Measurements from ENCODE around the gene NREP.

DNA sequence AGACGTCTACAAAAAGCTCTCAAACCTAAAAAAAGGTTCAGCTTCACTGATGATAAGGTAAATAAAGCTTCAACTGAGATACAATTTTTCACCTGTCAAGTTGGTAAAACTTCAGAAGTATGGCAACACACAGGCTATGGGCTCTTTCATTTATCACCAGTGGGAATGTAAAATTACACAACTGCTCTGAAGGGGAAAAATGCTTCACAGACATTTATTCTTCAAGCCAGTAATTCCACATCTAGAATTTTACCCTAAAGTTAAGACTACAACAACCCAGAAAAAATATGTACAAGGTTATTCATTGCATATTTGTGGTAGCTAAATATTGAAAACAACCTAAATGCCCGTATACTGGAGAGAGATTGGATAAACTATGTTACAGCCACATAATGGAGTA lies 48.1 kb upstream of the NREP start:
- TF ChIP-seq, protein P1, sequence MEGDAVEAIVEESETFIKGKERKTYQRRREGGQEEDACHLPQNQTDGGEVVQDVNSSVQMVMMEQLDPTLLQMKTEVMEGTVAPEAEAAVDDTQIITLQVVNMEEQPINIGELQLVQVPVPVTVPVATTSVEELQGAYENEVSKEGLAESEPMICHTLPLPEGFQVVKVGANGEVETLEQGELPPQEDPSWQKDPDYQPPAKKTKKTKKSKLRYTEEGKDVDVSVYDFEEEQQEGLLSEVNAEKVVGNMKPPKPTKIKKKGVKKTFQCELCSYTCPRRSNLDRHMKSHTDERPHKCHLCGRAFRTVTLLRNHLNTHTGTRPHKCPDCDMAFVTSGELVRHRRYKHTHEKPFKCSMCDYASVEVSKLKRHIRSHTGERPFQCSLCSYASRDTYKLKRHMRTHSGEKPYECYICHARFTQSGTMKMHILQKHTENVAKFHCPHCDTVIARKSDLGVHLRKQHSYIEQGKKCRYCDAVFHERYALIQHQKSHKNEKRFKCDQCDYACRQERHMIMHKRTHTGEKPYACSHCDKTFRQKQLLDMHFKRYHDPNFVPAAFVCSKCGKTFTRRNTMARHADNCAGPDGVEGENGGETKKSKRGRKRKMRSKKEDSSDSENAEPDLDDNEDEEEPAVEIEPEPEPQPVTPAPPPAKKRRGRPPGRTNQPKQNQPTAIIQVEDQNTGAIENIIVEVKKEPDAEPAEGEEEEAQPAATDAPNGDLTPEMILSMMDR (IDR thresholded peaks at IDR 0.05 in 2 of 3, conservative IDR thresholded peaks at IDR 0.05 in 1 of 3; ENCODE audit: control insufficient read depth in 2 of 3, extremely low read depth in 1 of 3, insufficient read depth in 1 of 3, low read depth in 3 of 3, low read length in 3 of 3) = no peak
- TF ChIP-seq RCOR1 (conservative IDR thresholded peaks at IDR 0.05; ENCODE audit: low read depth, low read length) (no peak), RFX5 (IDR thresholded peaks at IDR 0.05; ENCODE audit: low read depth, low read length) (no peak), TCF3 (IDR thresholded peaks at IDR 0.05; ENCODE audit: borderline replicate concordance, insufficient read depth, low read depth, low read length) (no peak)

Data from GM12878 (cell line).